22Rv1 (cell line): ENCODE results near the gene PHF21A.

Experiments
- ZFX ChIP-seq: fragments of 450-650 bp; IDR thresholded peaks from 2 replicates; pipeline ENCODE4 v1.6.1; 2017; ENCODE audit warnings: antibody characterized with exemption, borderline replicate concordance
- TF ChIP-seq, protein P1 (sequence below): fragments of 450-650 bp; IDR thresholded peaks from 2 replicates; pipeline ENCODE4 v1.5.1; 2017; ENCODE audit warnings: mild to moderate bottlenecking

DNA sequence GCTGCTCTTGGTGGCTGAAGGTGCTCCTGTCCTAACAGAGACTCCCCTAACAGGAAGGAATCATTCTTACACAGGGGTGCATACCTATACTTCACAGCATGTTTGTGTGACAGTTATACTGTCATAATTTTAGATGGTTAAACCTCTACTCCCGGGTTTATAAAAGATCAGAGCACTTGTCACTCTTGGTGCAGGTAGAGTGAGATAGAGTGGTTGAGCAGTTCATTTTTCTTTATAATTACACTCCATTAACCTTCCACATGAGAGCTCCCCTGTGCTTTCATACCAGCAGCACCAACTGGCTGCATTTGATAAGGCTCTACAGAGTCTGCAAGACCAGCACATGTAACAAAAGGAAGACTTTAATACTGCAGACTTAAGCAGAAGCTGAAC is 125.9 kb downstream of the PHF21A start:
- TF ChIP-seq, protein P1, sequence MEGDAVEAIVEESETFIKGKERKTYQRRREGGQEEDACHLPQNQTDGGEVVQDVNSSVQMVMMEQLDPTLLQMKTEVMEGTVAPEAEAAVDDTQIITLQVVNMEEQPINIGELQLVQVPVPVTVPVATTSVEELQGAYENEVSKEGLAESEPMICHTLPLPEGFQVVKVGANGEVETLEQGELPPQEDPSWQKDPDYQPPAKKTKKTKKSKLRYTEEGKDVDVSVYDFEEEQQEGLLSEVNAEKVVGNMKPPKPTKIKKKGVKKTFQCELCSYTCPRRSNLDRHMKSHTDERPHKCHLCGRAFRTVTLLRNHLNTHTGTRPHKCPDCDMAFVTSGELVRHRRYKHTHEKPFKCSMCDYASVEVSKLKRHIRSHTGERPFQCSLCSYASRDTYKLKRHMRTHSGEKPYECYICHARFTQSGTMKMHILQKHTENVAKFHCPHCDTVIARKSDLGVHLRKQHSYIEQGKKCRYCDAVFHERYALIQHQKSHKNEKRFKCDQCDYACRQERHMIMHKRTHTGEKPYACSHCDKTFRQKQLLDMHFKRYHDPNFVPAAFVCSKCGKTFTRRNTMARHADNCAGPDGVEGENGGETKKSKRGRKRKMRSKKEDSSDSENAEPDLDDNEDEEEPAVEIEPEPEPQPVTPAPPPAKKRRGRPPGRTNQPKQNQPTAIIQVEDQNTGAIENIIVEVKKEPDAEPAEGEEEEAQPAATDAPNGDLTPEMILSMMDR, result no peak
- no peak for TF ChIP-seq ZFX
